ENCODE results near the gene SERINC5.

SERINC5 gene

DNA sequence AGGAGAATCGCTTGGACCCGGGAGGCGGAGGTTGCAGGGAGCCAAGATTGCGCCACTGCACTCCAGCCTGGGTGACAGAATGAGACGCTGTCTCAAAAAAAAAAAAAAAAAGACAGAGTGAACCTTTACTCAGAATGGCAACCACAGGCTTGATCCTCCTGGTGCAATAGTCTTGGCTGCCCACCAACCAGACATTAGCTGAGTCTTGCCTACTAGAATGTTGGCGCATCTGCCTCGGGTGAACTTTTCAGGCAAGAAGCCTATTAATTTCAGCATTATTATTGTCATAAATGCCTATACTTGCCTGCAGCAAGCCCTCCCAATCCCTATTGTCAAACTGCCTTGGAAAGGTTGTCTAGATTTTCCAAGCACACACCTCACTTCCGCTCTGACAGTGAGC, 4.2 kb downstream of the SERINC5 start:
- POLR2A ChIA-PET: no interaction called here
- TF ChIP-seq BHLHE40 (IDR thresholded peaks at IDR 0.05; ENCODE audit: borderline replicate concordance): no peak
- TF ChIP-seq SP1 (IDR thresholded peaks at IDR 0.05): no peak
- TF ChIP-seq, protein P1, sequence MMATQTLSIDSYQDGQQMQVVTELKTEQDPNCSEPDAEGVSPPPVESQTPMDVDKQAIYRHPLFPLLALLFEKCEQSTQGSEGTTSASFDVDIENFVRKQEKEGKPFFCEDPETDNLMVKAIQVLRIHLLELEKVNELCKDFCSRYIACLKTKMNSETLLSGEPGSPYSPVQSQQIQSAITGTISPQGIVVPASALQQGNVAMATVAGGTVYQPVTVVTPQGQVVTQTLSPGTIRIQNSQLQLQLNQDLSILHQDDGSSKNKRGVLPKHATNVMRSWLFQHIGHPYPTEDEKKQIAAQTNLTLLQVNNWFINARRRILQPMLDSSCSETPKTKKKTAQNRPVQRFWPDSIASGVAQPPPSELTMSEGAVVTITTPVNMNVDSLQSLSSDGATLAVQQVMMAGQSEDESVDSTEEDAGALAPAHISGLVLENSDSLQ (IDR thresholded peaks at IDR 0.05): no peak
- no peak for TF ChIP-seq NFRKB (IDR thresholded peaks at IDR 0.05)
- TF ChIP-seq ARNT (IDR thresholded peaks at IDR 0.05): no peak
- no peak for TF ChIP-seq CTBP1 (IDR thresholded peaks at IDR 0.05; ENCODE audit: borderline replicate concordance)
- no peak for TF ChIP-seq L3MBTL2 (conservative IDR thresholded peaks at IDR 0.05)
- no peak for TF ChIP-seq ELF4 (IDR thresholded peaks at IDR 0.05)
- TF ChIP-seq FOXM1 (IDR thresholded peaks at IDR 0.05; ENCODE audit: borderline replicate concordance): no peak
- no peak for TF ChIP-seq SUZ12 (IDR thresholded peaks at IDR 0.05)
- no peak for TF ChIP-seq HDGF (IDR thresholded peaks at IDR 0.05; ENCODE audit: borderline replicate concordance)
- TF ChIP-seq ZNF384 (IDR thresholded peaks at IDR 0.05): no peak
- no peak for TF ChIP-seq FOXK2 (IDR thresholded peaks at IDR 0.05)
- no peak for TF ChIP-seq FOXA1 (IDR thresholded peaks at IDR 0.05)
- no peak for DNase-seq (ENCODE audit: extremely low spot score)
- CTCF ChIA-PET: interaction anchor here (0.6 to 1.3 kb wide), 3 partner anchors 15 to 19 kb away, joined by 3 to 7 read pairs (median 3); no protein-coding TSS in a partner anchor

DNA sequence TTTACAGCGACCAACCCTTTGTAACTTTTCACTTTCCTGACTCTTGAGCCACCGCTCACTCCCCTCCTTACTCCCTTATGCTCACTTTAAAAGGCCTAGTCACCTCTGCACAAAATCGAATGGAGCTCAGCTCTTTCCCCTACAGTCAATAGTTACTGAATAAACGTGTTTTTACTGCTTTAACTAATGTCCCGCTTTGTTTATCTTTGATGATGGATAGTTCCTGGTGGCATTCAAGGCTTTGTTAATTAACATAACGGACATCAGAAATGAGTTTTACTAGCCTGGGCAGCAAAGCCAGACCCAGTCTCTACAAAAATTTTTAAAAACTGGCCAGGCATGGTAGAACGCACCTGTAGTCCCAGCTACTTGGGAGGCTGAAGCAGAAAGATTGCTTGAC, 5.0 kb downstream of the SERINC5 start:
- CTCF ChIA-PET: interaction anchor here (0.7 to 1.3 kb wide), 2 partner anchors 18 to 19 kb away, joined by 3 to 7 read pairs; no protein-coding TSS in a partner anchor
- no peak for TF ChIP-seq ZNF384 (IDR thresholded peaks at IDR 0.05)
- no peak for TF ChIP-seq SUZ12 (IDR thresholded peaks at IDR 0.05)
- no peak for TF ChIP-seq CTBP1 (IDR thresholded peaks at IDR 0.05; ENCODE audit: borderline replicate concordance)
- TF ChIP-seq, protein P1 (IDR thresholded peaks at IDR 0.05): peak; percentile 24; the same call in 1 of the 2 replicates
- DNase-seq (ENCODE audit: extremely low spot score): no peak
- POLR2A ChIA-PET: no interaction called here

- ChIA-PET POLR2A (no interaction called here), CTCF (interaction anchor here (0.7 to 1.2 kb wide), 2 partner anchors 59 to 1314 kb away, joined by 3 read pairs; no protein-coding TSS in a partner anchor)
- TF ChIP-seq HDGF (IDR thresholded peaks at IDR 0.05; ENCODE audit: borderline replicate concordance): no peak
- TF ChIP-seq NFRKB (IDR thresholded peaks at IDR 0.05): no peak
- no peak for TF ChIP-seq CTBP1 (IDR thresholded peaks at IDR 0.05; ENCODE audit: borderline replicate concordance)
- no peak for TF ChIP-seq LEF1 (IDR thresholded peaks at IDR 0.05; ENCODE audit: borderline replicate concordance)
- TF ChIP-seq SP1 (IDR thresholded peaks at IDR 0.05): no peak
- no peak for TF ChIP-seq SUZ12 (IDR thresholded peaks at IDR 0.05)
- no peak for TF ChIP-seq FOXA1 (IDR thresholded peaks at IDR 0.05)
- TF ChIP-seq BHLHE40 (IDR thresholded peaks at IDR 0.05; ENCODE audit: borderline replicate concordance): no peak
- TF ChIP-seq ELF4 (IDR thresholded peaks at IDR 0.05): no peak
- TF ChIP-seq TARDBP (IDR thresholded peaks at IDR 0.05): no peak
- no peak for TF ChIP-seq FOXM1 (IDR thresholded peaks at IDR 0.05; ENCODE audit: borderline replicate concordance)
- DNase-seq (ENCODE audit: extremely low spot score): no peak
Observed at GRCh38 chr5:80249901-80250300, 5.9 kb downstream of the SERINC5 start.

- TF ChIP-seq FOXK2 (IDR thresholded peaks at IDR 0.05) (no peak), ELF4 (IDR thresholded peaks at IDR 0.05) (no peak), NFRKB (IDR thresholded peaks at IDR 0.05) (no peak), SP1 (IDR thresholded peaks at IDR 0.05) (no peak), SUZ12 (IDR thresholded peaks at IDR 0.05) (no peak), ZNF384 (IDR thresholded peaks at IDR 0.05) (no peak), BHLHE40 (IDR thresholded peaks at IDR 0.05; ENCODE audit: borderline replicate concordance) (no peak), HDGF (IDR thresholded peaks at IDR 0.05; ENCODE audit: borderline replicate concordance) (no peak), ARNT (IDR thresholded peaks at IDR 0.05) (no peak), FOXM1 (IDR thresholded peaks at IDR 0.05; ENCODE audit: borderline replicate concordance) (no peak), L3MBTL2 (conservative IDR thresholded peaks at IDR 0.05) (no peak)
- no peak for DNase-seq (ENCODE audit: extremely low spot score)
- CTCF ChIA-PET: no interaction called here
- POLR2A ChIA-PET: no interaction called here
Observed at GRCh38 chr5:80248378-80248777, 7.5 kb downstream of the SERINC5 start.

GRCh38 chr5:80246995-80247729, 8.7 kb downstream of the SERINC5 start:
- TF ChIP-seq FOXA1 (IDR thresholded peaks at IDR 0.05): no peak
- TF ChIP-seq FOXM1 (IDR thresholded peaks at IDR 0.05; ENCODE audit: borderline replicate concordance): no peak
- no peak for TF ChIP-seq CTBP1 (IDR thresholded peaks at IDR 0.05; ENCODE audit: borderline replicate concordance)
- TF ChIP-seq ELF4 (IDR thresholded peaks at IDR 0.05): no peak
- no peak for TF ChIP-seq SP1 (IDR thresholded peaks at IDR 0.05)
- TF ChIP-seq HDGF (IDR thresholded peaks at IDR 0.05; ENCODE audit: borderline replicate concordance): no peak
- TF ChIP-seq, protein P1 (IDR thresholded peaks at IDR 0.05): no peak
- TF ChIP-seq ZNF384 (IDR thresholded peaks at IDR 0.05): no peak
- no peak for TF ChIP-seq SUZ12 (IDR thresholded peaks at IDR 0.05)
- no peak for TF ChIP-seq TARDBP (IDR thresholded peaks at IDR 0.05)
- no peak for TF ChIP-seq FOXK2 (IDR thresholded peaks at IDR 0.05)
- no peak for TF ChIP-seq ARNT (IDR thresholded peaks at IDR 0.05)
- TF ChIP-seq L3MBTL2 (conservative IDR thresholded peaks at IDR 0.05): no peak
- peak; percentile 31 for DNase-seq (ENCODE audit: extremely low spot score)
- CTCF ChIA-PET: interaction anchor here (0.9 to 1.0 kb wide), 2 partner anchors 13 to 164 kb away, joined by 3 read pairs; no protein-coding TSS in a partner anchor
- POLR2A ChIA-PET: interaction anchor here (0.8 to 3.0 kb wide), 3 partner anchors 8 to 10 kb away, joined by 3 to 28 read pairs (median 8); partner anchors contain the start of gene SERINC5

Measured in HEK293T (cell line).